C4-2B (cell line): ENCODE data around the gene SEPTIN12.
"Not testable (repeated sequence)": the region's sequence is repeated elsewhere in the genome, so short reads cannot be mapped to it uniquely, and the experiment has no call there.

Source experiments
- H3K27ac ChIP-seq: fragments of 450-650 bp; 2 replicates; pipeline ENCODE4 v1.5.1; 2017
- ZFX ChIP-seq: fragments of 450-650 bp; IDR thresholded peaks from 2 replicates; pipeline ENCODE4 v1.6.1; 2017
- TF ChIP-seq, protein P1 (sequence below): fragments of 450-650 bp; conservative IDR thresholded peaks from 2 replicates; pipeline ENCODE4 v1.5.1; 2017; ENCODE audit warnings: mild to moderate bottlenecking

Gene SEPTIN12

DNA sequence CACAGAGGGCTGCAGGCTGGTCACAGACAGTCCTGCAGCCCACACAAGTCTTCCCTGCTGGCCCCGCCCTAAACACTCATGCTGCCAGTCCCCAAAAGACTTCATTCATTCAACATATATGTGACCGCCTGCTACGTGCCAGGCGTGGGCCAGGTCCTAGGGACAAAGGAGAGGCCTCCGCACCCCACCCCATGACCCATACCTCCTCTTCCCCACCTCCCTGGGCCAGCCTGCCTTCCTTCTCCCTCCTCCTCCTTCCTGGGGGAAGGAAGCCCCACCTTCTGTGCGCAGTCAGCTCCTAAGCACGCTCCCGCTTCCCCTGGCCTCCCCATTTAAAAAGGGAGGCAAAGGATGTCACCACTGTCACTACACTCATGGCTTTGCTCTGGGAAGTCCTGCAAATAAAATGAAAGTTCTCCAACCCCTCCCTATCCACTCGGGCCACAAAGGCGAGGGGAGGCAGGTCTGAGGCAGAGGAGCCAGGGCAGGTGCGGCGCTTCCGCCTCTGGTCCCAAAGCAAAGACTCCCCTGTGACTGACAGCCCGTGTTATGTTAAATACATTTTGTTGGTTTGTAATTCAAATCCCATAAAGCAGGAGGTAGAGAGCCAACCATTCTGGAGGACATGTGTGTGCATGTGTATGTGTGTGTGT, 44.8 kb downstream of the SEPTIN12 start:
- TF ChIP-seq, protein P1, sequence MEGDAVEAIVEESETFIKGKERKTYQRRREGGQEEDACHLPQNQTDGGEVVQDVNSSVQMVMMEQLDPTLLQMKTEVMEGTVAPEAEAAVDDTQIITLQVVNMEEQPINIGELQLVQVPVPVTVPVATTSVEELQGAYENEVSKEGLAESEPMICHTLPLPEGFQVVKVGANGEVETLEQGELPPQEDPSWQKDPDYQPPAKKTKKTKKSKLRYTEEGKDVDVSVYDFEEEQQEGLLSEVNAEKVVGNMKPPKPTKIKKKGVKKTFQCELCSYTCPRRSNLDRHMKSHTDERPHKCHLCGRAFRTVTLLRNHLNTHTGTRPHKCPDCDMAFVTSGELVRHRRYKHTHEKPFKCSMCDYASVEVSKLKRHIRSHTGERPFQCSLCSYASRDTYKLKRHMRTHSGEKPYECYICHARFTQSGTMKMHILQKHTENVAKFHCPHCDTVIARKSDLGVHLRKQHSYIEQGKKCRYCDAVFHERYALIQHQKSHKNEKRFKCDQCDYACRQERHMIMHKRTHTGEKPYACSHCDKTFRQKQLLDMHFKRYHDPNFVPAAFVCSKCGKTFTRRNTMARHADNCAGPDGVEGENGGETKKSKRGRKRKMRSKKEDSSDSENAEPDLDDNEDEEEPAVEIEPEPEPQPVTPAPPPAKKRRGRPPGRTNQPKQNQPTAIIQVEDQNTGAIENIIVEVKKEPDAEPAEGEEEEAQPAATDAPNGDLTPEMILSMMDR, result no peak
- no peak for TF ChIP-seq ZFX
- no peak overlapping the region for H3K27ac ChIP-seq

DNA sequence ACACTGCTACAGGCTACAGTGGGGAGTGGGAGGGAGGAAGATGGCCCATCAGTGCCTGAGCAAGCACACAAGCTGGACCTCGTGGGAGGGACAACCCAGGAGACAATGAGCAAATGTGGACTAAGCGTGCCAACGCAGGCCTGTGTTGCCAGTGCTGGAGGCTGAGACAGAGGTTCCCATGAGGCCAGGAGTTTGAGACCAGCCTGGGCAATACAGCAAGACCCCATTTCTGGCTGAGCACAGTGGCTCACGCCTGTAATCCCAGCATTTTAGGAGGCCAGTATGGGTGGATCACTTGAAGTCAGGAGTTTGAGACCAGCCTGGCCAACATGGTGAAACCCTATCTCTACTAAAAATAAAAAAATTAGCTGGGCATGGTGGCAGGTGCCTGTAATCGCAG, 49.8 kb downstream of the SEPTIN12 start:
- H3K27ac ChIP-seq, result not testable (repeated sequence)

DNA sequence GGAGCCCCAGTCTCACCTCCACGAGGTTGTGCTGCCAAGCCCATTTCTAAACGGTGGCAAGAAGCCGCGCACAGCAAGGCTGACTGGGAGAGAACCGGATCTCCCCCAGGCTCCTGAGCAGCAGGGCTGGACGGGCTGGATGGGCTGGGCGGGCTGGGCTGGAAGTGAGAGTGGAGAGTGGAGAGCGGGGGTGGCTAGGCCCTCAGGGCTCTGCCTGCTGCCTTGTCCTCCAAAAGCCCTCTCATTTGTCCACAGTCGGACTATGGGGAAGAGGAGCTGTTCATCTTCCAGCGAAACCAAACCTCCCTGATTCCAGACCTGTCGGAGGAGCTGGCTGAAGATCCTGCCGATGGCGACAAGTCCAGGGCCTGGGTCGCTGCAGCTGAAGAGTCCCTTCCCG, 50.6 kb downstream of the SEPTIN12 start:
- H3K27ac ChIP-seq, result no peak overlapping the region
- TF ChIP-seq, protein P1, result no peak
- no peak for TF ChIP-seq ZFX

- H3K27ac ChIP-seq, result no peak overlapping the region
- TF ChIP-seq, protein P1, result no peak
- no peak for TF ChIP-seq ZFX
These were observed 51.6 kb downstream of the SEPTIN12 start for GRCh38 chr16:4736546-4736945.

DNA sequence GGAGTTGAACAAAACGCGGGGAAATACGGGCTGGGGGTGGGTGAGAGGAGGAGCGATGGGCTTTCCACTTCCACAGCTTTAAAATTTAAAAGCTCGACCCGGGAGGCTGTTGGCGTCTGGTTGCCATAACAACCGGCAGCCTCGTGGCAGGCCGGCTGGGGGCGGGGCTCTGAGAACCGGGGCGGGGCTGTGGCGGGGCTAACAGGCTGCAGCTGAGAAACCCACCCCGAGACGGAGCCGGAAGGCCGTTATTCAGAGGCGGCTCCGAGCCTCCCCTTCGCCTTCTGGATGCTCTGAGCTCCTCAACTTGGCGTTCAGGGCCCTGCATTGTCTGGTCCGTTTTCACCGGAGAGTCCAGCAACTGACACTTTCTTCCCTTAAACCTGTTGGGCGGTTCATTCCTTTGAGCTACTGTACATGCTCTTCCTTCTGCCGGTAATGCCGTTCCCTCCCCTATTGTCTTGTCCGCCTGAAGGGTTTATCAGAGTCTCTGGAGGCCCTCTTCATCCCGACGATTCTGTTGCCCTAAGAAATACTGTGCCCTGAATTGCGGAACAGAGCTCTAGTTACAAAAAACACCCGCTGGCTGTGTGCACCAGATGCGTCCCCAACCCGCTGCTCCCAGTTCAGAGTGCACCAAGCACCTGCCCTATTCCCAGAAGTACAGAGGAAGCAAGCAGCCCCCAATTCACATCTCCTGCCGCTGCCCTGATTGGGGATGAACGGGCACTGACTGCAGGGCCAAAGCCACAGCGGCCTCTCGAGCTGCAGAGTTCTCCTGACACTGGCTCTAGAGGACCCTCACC, 53.2 kb downstream of the SEPTIN12 start:
- TF ChIP-seq, protein P1, result no peak
- TF ChIP-seq ZFX, result no peak
- peak overlapping the region; percentile 87 for H3K27ac ChIP-seq

DNA sequence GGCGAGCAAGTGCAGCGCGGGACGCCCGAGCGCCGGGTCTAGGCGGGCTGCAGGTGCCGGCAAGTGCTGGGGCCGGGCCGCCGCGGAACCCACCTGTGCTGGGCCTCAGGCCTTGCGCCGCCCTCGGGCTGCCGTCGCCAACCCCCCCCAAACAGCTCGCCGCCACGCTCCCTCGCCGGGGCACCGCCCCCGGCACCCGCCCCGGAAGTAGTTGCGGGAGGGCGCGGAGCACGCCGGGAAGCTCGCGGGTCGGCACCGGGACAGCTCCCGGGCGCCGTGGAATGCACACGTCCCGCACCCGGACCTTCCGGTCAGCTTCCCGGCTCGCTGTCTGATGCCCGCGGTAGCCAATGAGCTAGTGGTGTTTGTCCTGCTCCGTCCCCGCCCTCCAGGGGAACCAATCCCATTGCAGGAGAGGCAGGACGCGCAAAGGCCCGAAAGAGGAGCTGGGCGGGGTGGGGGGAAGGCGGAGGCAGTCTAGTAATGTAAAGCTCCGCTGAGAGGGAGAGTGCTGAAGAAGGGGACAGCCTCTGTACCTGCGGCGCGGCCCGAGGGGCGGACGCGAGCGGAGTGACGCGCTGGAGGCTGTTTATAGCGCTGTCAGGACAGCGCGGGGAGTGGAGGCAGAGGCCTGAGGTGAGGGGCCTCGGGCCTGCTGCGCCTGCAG, 53.9 kb downstream of the SEPTIN12 start, which contains the start of the genes ANKS3 and DNAAF8:
ANKS3 (minus strand) TSS at position 209 of the 667 bp plus-strand sequence. CDS start 4,122 bp downstream, outside the sequence.
DNAAF8 (plus strand) TSS at position 475 of the 667 bp plus-strand sequence. CDS start 1,978 bp downstream, outside the sequence.
- peak within 1 kb of the TSS; percentile 87 for H3K27ac ChIP-seq
- peak; percentile 83; the same call in 1 of the 2 replicates for TF ChIP-seq ZFX
- TF ChIP-seq, protein P1, result no peak

DNA sequence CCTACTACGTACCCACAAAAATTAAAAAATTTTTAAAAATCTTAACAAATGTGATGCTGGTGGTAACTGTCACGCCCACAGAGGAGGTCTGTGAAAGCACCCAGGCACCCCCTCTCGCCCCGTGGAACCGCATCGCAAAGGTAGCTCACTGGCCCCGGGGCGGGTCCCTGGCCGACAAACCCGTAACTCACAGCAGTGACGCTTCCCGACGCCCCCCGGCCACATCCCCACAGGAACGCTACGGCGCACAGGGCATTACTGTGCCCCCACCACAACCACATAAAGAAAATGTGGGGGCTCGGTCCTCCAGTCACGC, 54.4 kb downstream of the SEPTIN12 start:
- no peak for TF ChIP-seq ZFX
- TF ChIP-seq, protein P1, result no peak
- peak overlapping the region; percentile 87 for H3K27ac ChIP-seq
